Lower leg skin (tissue), 4 donors: ENCODE data around the gene ERRFI1. TPM values are rescaled to one million over a fixed set of nuclear protein-coding genes. Genes with fewer than 3 reads are reported as not detected.
"Not testable (repeated sequence)": the region's sequence is repeated elsewhere in the genome, so short reads cannot be mapped to it uniquely, and the experiment has no call there.

ENCODE experiments used
- DNase-seq, 2 donors: peaks; one replicate each; pipeline ENCODE4 v3.0.0-alpha.2; 2019; ENCODE audit warnings: low spot score in 2 of 2
- H3K4me3 ChIP-seq: fragments of 200-600 bp; sonication (generic); 2 replicates; pipeline ENCODE4 v1.5.1; 2017; ENCODE audit warnings: mild to moderate bottlenecking, low read depth; ENCODE audit not compliant: poor library complexity, severe bottlenecking
- CTCF ChIP-seq, 3 donors: fragments of 450-650 bp; IDR thresholded peaks; one replicate each; pipeline ENCODE4 v1.5.1; 2016; ENCODE audit warnings: antibody characterized with exemption in 3 of 3, mild to moderate bottlenecking in 3 of 3, moderate library complexity in 2 of 3
- POLR2A ChIP-seq, 2 donors: fragments of 450-650 bp; IDR thresholded peaks; one replicate each; pipeline ENCODE4 v1.6.1; 2016 to 2017; ENCODE audit warnings: antibody characterized with exemption in 2 of 2, mild to moderate bottlenecking in 1 of 2, moderate library complexity in 1 of 2
- WGBS, 2 donors: methylation state at CpG; one replicate each; pipeline ENCODE4 v1.1.5; 2018; 5-methylcytosine and 5-hydroxymethylcytosine counted together
- intact Hi-C: fragments of 100-400 bp; cut with DNase I; formaldehyde crosslinking; loops from one replicate; pipeline ENCODE4 v1.15.0; 2023; ENCODE audit warnings: low total_unique reads
- total RNA-seq, 4 donors: library from RNA; depleted of rRNA; stranded (reverse); fragments of >200 nt; gene quantifications; one replicate each; pipeline ENCODE4 v1.1.0, GENCODE V29; 2016

The ERRFI1 gene
- total RNA-seq, 4 donors from 2014 or later = 93.6 to 566 (median 163) TPM

- H3K4me3 ChIP-seq = no peak overlapping the region
- intact Hi-C loops = no loop called here
- DNase-seq = no peak
- WGBS, 2 donors = 86 to 92% methylated on average over 6 of the region's 6 CpGs
- TF ChIP-seq POLR2A (IDR thresholded peaks at IDR 0.05) = no peak
- TF ChIP-seq CTCF (IDR thresholded peaks at IDR 0.05) = no peak
These were observed 55.1 kb downstream of the ERRFI1 start for GRCh38 chr1:7971024-7971423.

GRCh38 chr1:7970246-7970645 lies 55.9 kb downstream of the ERRFI1 start:
- no peak for TF ChIP-seq CTCF (IDR thresholded peaks at IDR 0.05)
- no peak overlapping the region for H3K4me3 ChIP-seq
- no peak for DNase-seq
- intact Hi-C loops = no loop called here
- 81 to 82% methylated on average over 2 of the region's 2 CpGs for WGBS, 2 donors

- intact Hi-C loops = no loop called here
- H3K4me3 ChIP-seq = no peak overlapping the region
- DNase-seq = no peak
- 90 to 93% methylated on average over 4 of the region's 4 CpGs for WGBS, 2 donors
- no peak for TF ChIP-seq CTCF (IDR thresholded peaks at IDR 0.05)
- no peak for TF ChIP-seq POLR2A (IDR thresholded peaks at IDR 0.05)
These were observed 58.5 kb downstream of the ERRFI1 start for GRCh38 chr1:7967651-7968050.

- H3K4me3 ChIP-seq = no peak overlapping the region
- DNase-seq = no peak
- WGBS, 2 donors = 36 to 52% methylated on average over 1 of the region's 1 CpG
- TF ChIP-seq POLR2A (IDR thresholded peaks at IDR 0.05) (no peak), CTCF (IDR thresholded peaks at IDR 0.05) (no peak)
- intact Hi-C loops = no loop called here
These were observed 58.9 kb downstream of the ERRFI1 start for GRCh38 chr1:7967196-7967595.

GRCh38 chr1:7964476-7964875 lies 61.6 kb downstream of the ERRFI1 start:
- WGBS, 2 donors = 86 to 89% methylated on average over 3 of the region's 3 CpGs
- no peak for TF ChIP-seq CTCF (IDR thresholded peaks at IDR 0.05)
- TF ChIP-seq POLR2A (IDR thresholded peaks at IDR 0.05) = no peak
- intact Hi-C loops = no loop called here
- no peak overlapping the region for H3K4me3 ChIP-seq
- no peak for DNase-seq

DNA sequence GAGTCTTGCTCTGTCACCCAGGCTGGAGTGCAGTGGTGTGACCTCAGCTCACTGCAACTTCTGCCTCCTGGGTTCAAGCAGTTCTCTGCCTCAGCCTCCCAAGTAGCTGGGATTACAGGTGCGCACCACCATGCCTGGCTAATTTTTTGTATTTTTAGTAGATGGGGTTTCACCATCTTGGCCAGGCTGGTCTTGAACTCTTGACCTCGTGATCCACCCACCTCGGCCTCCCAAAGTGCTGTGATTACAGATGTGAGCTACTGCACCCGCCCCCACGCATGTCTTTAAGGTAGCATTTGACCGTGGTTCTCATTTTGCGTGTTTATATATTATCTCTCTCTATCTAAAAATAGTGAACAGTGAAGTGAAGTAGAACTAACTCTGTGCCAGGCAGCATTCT lies 62.3 kb downstream of the ERRFI1 start:
- peak in 1 of 2 donors; percentile 2 for DNase-seq
- WGBS, 2 donors = 86 to 89% methylated on average over 7 of the region's 7 CpGs
- intact Hi-C loops, H3K4me3 ChIP-seq: not testable (repeated sequence)

- H3K4me3 ChIP-seq, intact Hi-C loops: not testable (repeated sequence)
- peak in 1 of 2 donors; percentile 62 for DNase-seq
- WGBS, 2 donors = 94 to 98% methylated on average over 12 of the region's 12 CpGs
These were observed 62.8 kb downstream of the ERRFI1 start for GRCh38 chr1:7963378-7963730.
